ENCODE results near the gene KCNF1. TPM values are rescaled to one million over a fixed set of nuclear protein-coding genes. Genes with fewer than 3 reads are reported as not detected.

The KCNF1 gene, protein sequence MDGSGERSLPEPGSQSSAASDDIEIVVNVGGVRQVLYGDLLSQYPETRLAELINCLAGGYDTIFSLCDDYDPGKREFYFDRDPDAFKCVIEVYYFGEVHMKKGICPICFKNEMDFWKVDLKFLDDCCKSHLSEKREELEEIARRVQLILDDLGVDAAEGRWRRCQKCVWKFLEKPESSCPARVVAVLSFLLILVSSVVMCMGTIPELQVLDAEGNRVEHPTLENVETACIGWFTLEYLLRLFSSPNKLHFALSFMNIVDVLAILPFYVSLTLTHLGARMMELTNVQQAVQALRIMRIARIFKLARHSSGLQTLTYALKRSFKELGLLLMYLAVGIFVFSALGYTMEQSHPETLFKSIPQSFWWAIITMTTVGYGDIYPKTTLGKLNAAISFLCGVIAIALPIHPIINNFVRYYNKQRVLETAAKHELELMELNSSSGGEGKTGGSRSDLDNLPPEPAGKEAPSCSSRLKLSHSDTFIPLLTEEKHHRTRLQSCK
- polyA plus RNA-seq, result under 1 TPM in 2 of 3 donors, not detected in 1; 0.03 to 0.93 TPM

DNA sequence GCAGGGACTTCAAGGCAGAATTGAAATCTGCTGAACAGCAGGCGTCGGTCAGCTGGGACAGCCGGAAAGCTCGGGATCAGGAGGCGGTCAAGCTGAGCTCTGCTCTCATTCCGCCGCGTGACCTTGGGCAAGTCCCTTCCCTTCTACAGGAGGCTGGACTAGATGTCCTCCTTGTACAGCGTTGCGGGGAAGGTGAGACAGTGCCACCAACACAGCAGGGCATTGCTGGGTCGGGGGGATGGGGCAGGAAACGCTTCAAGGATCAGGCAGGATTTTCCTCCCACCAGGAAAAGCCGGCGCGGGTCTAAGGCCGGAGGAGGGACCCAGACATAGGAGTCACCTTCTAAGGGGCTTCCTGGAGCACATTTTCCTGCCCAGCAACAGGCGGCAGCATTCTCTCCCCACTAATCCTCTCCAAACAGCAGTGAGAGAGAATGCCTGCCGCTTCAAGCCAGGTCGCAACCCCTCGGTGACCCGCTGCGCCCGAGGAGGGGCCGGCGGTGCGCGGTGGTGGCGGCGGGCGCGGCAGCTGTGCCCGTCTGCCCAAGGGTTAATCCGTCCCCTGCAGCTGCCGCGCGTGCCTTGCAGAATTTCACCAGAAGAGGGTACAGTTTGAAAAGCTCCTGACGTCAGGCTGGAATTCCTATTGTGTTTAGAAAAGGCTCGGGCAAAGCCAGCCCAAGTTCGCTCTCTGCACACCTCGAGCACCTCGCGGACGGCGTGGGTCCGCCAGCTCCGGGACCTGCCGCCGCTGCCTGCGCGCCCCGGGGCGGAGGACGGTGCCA, at the start of gene KCNF1:
Gene KCNF1, plus strand, starts transcription at position 644 of the 785 bp plus-strand sequence. CDS start 493 bp downstream, outside the sequence.
- WGBS, 3 donors, result 7 to 10% (median 9%) methylated on average over 50 to 53 of the region's 53 CpGs
- no peak within 1 kb of the TSS for H3K27ac ChIP-seq (ENCODE audit: low read depth, low read length)

DNA sequence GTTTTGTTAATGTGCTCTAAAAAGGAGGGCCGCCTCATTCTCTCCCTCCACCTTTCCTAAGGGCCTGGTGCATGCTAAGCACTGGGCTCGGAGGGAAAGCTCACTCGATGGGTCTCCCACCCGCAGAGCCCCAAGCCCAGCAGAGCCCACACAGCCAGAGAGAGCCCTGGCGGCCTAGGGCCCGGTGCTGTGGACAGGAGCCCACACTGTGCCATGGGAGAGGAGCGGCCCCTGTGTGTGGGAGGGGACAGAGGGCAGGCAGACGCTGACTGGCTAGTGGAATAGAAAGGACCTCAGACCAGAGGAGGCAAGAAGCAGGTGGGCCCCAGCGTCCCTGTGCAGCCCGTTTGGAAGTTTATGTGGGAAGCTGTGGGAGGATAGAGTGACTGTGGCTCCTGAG, 49.4 kb upstream of the KCNF1 start:
- WGBS, 3 donors, result 84 to 88% (median 85%) methylated on average over 10 of the region's 10 CpGs
- no peak overlapping the region for H3K27ac ChIP-seq (ENCODE audit: low read depth, low read length)

DNA sequence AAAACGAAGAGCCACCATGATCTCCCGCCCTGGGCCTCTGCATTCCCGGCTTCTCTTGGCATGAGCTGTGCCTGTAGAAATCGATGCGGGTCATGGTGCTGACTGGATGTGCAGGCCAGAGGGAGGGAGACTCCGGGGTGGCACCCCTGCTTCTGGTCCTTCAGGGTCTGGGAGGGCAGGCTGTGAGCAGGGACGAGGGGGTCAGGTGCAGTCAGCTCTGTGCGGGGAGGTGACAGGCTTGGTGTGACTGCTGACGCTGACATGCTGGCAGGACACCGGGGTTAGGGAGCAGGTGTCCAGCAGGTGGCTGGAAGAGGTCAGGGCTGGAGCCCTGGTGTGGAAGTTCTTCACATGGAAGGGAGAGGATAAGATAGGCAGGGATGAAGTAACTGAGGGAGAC, 48.7 kb upstream of the KCNF1 start:
- WGBS, 3 donors, result 83 to 87% (median 84%) methylated on average over 10 of the region's 10 CpGs
- H3K27ac ChIP-seq (ENCODE audit: low read depth, low read length), result no peak overlapping the region

DNA sequence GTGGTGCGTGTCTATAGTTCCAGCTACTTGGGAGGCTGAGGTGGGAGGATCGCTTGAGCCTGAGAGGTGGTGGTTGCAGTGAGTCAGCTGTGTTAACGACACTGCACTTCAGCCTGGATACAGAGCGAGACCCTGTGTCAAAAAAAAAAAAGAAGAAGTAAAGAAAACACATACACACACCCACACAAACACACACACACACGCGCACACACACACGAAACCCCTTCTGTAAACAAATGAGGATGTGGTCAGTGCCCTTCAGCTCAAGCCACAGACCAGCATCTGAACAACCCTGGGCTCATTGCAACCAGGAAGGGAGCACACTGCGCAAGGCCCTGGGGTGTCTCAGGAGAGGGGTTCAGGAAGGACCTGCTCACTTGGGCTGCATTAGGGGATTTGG, 47.9 kb upstream of the KCNF1 start:
- WGBS, 3 donors, result 44 to 66% (median 49%) methylated on average over 8 of the region's 8 CpGs
- no peak overlapping the region for H3K27ac ChIP-seq (ENCODE audit: low read depth, low read length)

DNA sequence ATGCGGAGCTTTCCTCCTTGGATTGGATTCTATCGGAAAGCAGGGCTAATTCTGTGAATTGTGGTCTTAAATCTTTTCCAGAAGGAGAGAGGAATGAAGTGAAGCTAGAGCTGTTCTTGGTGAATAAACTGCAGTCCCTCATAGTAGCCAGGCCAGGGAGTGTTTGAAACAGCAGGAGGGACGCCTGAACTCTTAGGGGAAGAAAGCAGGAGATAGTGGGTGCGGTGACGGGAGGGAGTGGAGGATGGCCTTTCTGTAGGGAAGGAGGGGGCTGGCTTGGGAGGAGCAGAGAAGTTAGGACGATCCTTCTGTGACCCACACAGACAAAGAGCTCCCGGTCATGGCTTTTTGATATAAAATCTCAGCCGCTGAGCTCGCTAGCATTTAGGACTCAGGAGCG, 47.5 kb upstream of the KCNF1 start:
- no peak overlapping the region for H3K27ac ChIP-seq (ENCODE audit: low read depth, low read length)
- WGBS, 3 donors, result 53 to 61% (median 60%) methylated on average over 10 of the region's 10 CpGs

DNA sequence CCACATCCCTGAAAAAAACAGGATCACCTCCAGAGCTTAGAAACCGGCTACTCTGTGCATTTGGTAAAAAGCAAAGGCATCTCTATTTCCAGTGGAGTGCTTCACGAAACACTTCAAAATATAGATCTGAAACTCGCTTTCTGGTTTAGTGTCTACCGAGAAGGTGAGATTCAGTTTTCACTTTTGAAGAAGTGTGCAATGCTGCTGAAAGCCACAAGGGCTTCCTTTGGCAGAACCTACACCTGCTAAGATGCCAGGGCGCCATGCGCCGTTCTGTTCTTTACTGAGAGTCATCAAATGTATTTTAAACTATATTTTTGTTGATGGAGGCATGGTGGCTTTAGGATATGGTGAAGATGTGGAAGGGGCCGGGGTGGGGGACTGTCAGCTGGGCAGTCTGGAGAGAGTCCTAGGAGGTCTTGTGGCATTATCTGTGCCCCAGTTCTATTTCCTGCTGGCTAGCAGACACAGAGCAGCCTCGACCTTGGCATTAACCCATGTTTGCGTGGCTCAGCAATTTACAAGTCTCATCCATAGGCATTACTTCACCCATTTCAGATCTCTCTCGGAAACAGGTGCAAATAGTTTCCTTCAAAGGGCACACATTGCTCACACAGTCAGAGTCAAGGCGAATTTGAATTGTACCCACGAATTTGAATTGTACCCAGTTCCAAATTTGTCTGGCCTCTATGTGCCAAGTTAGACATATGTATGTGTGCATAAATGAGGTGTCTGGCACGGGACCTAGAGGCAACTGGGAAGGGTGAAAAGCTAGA, 46.7 kb upstream of the KCNF1 start:
- 61 to 77% (median 66%) methylated on average over 14 of the region's 14 CpGs for WGBS, 3 donors
- H3K27ac ChIP-seq (ENCODE audit: low read depth, low read length), result no peak overlapping the region

DNA sequence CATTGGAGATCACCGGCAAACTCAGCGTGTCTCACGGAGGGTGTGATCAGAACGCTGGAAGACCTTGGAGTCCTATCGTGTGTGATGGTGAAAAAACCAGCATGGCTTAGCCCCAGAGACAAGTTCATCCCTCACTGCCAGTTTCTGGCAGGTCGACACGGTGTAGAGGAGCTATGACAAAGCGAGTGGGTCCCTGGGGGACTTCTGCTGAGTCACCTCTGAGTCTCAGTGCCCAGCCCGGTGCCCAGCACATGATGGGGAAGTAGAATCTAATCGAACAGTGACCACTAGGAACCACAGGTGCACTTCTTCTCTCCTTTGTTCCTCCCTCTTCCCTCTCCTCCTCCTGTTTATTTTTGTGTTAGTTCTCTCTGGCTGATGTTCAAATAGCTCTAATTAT, 45.9 kb upstream of the KCNF1 start:
- H3K27ac ChIP-seq (ENCODE audit: low read depth, low read length), result no peak overlapping the region
- WGBS, 3 donors, result 66 to 73% (median 69%) methylated on average over 10 of the region's 10 CpGs

DNA sequence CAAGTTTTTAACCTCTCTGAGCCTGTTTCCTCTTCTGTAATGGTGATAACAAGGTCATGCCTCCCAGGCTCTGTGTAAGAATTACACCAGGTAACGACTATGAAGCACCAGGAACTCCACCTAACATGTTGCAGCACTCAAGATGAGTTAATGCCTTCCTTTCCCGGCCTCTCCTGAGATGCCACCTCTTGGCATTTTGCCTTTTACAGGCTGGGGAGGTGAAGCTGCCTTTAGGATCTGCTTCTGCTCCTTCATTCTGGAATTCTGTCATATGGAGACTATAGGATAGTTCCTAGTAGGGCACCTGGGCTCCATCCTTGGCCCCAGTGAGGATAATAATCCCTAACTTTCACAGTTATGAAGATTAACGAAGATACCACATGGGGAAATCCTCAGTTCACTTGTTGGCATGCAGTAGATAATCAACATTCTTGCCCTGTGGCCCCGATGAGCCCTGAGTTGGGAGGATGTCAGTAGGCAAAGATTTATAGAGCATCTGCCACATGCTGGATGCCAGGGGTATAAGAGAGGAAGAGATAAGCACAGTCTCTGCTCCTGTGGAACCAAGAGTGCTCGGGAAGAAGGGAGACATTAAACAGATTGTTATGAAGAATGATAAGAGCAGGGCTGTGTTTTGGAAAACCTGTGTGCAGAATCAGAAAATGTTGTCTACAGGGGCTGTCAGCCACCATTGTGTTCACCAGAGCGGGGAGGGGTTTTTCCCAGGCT, 43.9 kb upstream of the KCNF1 start:
- 56 to 77% (median 56%) methylated on average over 6 of the region's 6 CpGs for WGBS, 3 donors
- H3K27ac ChIP-seq (ENCODE audit: low read depth, low read length), result no peak overlapping the region

DNA sequence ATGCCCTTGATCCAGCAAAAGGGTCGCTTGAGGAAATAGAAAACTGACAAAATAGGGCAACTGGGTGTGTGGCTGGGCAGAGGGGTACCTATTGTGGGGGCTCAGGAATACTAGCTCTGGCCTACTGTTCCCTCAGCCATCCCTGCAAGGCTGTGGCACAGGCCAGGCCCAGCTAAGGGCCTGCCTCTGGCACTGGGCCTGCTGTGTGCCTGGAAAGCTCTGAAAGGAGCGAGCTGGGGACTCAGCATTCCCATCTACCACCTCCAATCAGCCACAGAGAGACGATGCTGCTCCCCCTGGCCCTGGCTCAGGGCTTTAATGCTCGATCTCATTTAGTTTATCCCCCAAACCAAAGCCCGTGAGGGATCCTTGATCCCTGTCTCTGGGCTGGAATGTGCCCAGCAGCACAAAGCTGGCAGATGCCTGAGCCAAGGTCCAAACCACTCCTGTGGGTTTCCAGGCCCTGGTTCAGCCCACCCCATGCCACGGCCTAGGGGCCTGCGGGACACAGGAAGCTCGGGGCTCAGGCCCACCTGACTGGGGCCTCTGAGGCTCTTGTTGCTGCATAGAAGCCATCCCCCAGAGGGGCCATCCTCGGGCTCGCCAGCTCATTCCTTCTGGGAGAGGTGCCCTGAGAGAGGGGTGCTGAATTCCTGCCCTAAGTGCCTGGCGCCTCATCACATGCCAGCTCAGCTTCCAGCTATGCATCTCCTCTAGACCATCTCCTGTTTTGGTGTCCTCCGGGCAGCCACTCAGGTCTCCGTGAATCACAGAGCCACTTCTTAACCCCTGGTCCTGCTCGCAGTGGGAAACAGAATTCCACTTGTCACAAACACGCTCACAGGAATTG, 43.0 kb upstream of the KCNF1 start:
- no peak overlapping the region for H3K27ac ChIP-seq (ENCODE audit: low read depth, low read length)
- WGBS, 3 donors, result 85 to 93% (median 88%) methylated on average over 15 of the region's 15 CpGs

DNA sequence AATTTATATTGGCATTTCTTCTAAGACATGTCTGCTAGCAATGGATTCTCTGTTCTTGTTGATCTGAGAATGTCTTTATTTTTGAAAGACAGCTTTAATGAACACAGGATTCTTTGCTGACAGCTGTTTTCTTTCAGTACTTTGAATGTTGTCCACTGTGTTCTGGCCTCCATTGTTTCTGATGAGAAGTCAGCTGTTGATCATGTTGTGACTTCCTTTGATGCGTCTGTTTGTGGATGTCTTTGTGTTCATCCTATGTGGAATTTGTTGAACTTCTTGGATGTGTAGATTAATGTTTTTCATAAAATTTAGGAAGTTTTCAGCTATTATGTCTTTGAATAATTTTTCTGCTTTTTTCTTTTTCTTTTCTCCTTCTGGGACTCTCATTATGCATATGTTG, 39.8 kb upstream of the KCNF1 start:
- 86 to 94% (median 93%) methylated on average over 1 of the region's 1 CpG for WGBS, 3 donors
- no peak overlapping the region for H3K27ac ChIP-seq (ENCODE audit: low read depth, low read length)

DNA sequence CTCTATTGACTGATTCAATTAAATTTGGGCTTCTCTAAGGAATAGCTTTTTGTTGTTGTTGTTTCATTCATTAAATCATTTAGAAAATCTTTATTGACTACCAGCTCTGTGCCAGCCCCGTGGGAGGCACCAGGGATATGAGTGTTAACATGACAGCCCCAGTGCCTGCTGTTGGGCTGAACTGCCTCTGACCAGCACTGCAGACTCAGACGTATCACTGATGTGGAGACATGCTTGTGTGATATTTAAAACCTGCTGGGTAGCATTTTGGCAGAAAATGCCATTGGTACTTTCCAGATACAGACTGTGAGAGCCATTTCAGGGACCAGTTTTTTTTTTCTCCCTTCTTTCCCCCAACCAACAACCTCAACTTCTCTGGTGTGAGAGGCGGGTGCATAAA, 38.6 kb upstream of the KCNF1 start:
- H3K27ac ChIP-seq (ENCODE audit: low read depth, low read length), result no peak overlapping the region
- WGBS, 3 donors, result 76 to 82% (median 79%) methylated on average over 3 of the region's 3 CpGs

DNA sequence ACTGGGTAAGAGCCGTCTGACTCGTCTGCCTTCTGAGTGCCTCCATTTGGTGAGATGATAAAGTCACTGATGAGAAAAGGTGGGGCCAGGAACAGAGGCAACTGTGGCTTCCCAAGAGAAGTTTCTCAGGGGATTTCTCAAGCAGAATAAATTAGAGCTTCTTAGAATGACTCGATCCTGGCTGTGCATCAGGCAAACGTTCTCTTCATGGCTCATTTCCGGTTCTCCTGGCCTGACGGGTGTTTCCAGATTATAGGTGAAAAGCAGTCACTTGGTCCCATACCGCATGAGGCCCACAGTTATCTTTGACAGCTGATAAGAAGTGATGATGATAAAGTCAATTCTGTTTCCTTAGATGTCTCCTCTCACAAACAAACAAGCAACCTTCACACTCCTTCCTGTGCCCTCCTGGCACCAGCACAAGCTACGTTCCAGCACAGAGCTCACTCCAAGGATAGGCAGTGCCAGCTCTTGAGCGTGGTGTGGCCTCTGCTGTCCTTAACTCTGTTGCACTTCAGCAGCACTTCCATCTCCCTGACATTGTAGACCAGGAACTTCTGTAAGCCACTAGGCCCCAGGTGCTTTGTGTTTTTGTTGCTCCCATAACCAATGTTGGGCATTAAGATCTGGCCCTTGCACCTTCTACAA, 37.8 kb upstream of the KCNF1 start:
- WGBS, 3 donors, result 55 to 62% (median 62%) methylated on average over 9 of the region's 9 CpGs
- no peak overlapping the region for H3K27ac ChIP-seq (ENCODE audit: low read depth, low read length)

DNA sequence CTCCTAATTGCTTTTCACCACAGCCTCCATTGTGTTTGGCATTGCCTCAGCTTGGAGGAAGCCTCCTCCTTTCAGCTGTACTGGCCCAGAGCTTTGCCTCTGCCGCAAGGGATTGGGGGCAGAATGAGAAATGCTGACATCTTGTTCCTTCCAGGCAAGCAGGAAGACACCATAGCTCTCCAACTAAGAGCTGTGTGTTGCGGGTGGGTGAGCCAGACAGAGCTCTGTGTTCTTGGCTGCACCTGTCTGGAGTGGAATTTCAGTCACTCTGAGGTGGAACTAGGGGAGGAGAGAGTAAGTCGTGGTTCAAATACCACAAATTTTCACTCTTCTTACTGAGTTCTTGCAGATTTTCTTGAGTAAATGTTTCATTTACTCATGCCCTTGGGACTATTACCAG, 36.6 kb upstream of the KCNF1 start:
- no peak overlapping the region for H3K27ac ChIP-seq (ENCODE audit: low read depth, low read length)
- WGBS, 3 donors, result 84 to 91% (median 86%) methylated on average over 3 of the region's 3 CpGs

DNA sequence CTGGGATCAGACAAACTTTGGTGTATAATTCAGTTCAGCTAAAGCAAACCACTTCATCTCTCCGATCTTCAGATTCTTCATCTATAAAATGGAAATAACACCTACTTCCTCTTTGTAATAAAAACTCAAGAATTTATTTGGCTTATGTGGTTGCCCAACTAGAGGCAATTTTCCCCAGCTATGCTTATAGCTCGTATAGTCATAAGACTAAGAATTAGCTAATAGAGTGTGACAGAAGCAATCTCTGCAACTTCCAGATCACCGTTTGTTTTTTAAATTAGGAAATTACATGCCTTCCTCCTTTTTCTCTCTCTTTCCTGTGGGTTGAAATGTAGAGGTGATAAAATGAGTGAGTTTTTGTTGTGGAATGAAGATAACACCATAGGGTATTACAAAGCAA, 35.3 kb upstream of the KCNF1 start:
- H3K27ac ChIP-seq (ENCODE audit: low read depth, low read length), result no peak overlapping the region
- 37 to 74% (median 40%) methylated on average over 3 of the region's 3 CpGs for WGBS, 3 donors

DNA sequence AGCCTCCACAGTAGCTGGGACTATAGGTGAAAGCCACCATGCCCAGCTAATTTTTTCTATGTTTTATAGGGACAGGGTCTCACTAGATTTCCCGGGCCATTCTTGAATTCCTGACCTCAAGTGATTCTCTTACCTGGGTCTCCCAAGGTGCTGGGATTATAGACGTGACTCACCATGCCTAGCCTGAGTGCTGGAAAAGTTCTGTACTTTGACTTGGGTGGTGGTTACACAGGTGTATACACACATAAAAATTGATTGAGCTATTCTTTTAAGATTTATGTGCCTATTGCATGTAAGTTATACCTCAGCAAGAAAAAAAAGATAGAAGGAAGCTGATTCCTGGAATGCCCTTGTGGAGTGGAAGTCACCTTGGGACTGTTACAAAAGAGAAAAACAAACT, 34.8 kb upstream of the KCNF1 start:
- 81 to 86% (median 85%) methylated on average over 2 of the region's 2 CpGs for WGBS, 3 donors
- H3K27ac ChIP-seq (ENCODE audit: low read depth, low read length), result no peak overlapping the region

DNA sequence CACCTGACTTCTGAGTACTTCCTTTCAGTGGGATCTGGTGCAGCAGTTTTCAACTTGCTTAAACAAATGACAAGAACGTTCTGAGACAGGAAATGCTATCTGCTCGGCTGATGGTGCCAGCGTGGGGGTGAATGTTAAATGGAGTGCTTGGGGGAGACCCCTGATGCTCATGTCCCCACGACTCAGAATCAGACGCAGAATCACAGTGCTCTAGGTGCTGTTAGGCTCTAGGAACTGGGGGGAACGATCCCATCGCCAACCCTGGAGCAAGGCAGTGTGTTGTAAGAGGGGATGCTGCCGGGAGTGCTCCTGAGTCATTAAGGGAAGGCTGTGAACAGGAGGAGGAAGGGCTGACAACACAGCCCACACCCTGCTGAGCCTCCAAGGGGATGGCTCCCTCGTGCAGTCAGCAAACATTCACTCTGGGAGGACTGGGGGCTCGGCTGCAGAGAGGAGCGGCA, 34.1 kb upstream of the KCNF1 start:
- 32 to 40% (median 37%) methylated on average over 11 of the region's 11 CpGs for WGBS, 3 donors

More for the DNA sequence above, 34.1 kb upstream of the KCNF1 start:
- H3K27ac ChIP-seq (ENCODE audit: low read depth, low read length), result no peak overlapping the region

Data from adipose tissue (tissue), 3 donors.